Ureter (tissue), 1 donor: ENCODE data around the gene DIPK1C. TPM values are rescaled to one million over a fixed set of nuclear protein-coding genes. Genes with fewer than 3 reads are reported as not detected.
A peak's percentile ranks its signal among the peaks of the same experiment; 100 is the strongest.
"Not testable (repeated sequence)": the region's sequence is repeated elsewhere in the genome, so short reads cannot be mapped to it uniquely, and the experiment has no call there.

ENCODE experiments used
- DNase-seq: peaks from one replicate; pipeline ENCODE4 v3.0.0-alpha.2; 2020; ENCODE audit warnings: low spot score
- total RNA-seq: library from RNA; stranded (reverse); gene quantifications from one replicate; pipeline ENCODE4 v1.2.4, GENCODE V29; 2023
- donor health status: DM: yes; HTN: yes; CAD: no.

Gene DIPK1C
- not detected for total RNA-seq

GRCh38 chr18:74457043-74457724, at the start of gene DIPK1C:
TSS of gene DIPK1C (minus strand) at chr18:74457308. CDS start at chr18:74457259, 49 bp downstream.
- peak; percentile 19 for DNase-seq

- DNase-seq, result no peak
These were observed 49.5 kb upstream of the DIPK1C start for GRCh38 chr18:74506448-74507084.

- DNase-seq, result no peak
These were observed 48.7 kb upstream of the DIPK1C start for GRCh38 chr18:74505776-74506175.

GRCh38 chr18:74503137-74503536, 46.0 kb upstream of the DIPK1C start:
- no peak for DNase-seq

GRCh38 chr18:74501386-74501785, 44.3 kb upstream of the DIPK1C start:
- no peak for DNase-seq

GRCh38 chr18:74500774-74501173, 43.7 kb upstream of the DIPK1C start:
- not testable (repeated sequence) for DNase-seq

GRCh38 chr18:74500372-74500771, 43.3 kb upstream of the DIPK1C start:
- no peak for DNase-seq

- peak; percentile 88 for DNase-seq
These were observed 42.5 kb upstream of the DIPK1C start for GRCh38 chr18:74499633-74500032.

GRCh38 chr18:74498712-74499627, 41.9 kb upstream of the DIPK1C start:
- peak; percentile 66 for DNase-seq

GRCh38 chr18:74497778-74498177, 40.7 kb upstream of the DIPK1C start:
- no peak for DNase-seq

GRCh38 chr18:74497324-74497676, 40.2 kb upstream of the DIPK1C start:
- DNase-seq, result no peak

- DNase-seq, result peak; percentile 63
These were observed 39.6 kb upstream of the DIPK1C start for GRCh38 chr18:74496508-74497323.

- DNase-seq, result peak; percentile 100
These were observed 38.7 kb upstream of the DIPK1C start, which contains the start of gene CNDP2 for GRCh38 chr18:74495581-74496507. TSS of gene CNDP2 (plus strand) at chr18:74496363. CDS start at chr18:74499974, 3,611 bp downstream.

- DNase-seq, result no peak
These were observed 37.4 kb upstream of the DIPK1C start for GRCh38 chr18:74494514-74494913.

- peak; percentile 54 for DNase-seq
These were observed 36.6 kb upstream of the DIPK1C start for GRCh38 chr18:74493689-74494088.

GRCh38 chr18:74492259-74492658, 35.2 kb upstream of the DIPK1C start:
- DNase-seq, result peak; percentile 19

GRCh38 chr18:74489676-74490075, 32.6 kb upstream of the DIPK1C start:
- no peak for DNase-seq

GRCh38 chr18:74488864-74489263, 31.8 kb upstream of the DIPK1C start:
- DNase-seq, result peak; percentile 32

GRCh38 chr18:74488354-74488753, 31.2 kb upstream of the DIPK1C start:
- peak; percentile 23 for DNase-seq

- peak; percentile 32 for DNase-seq
These were observed 29.2 kb upstream of the DIPK1C start for GRCh38 chr18:74486119-74486849.
